ENCODE results near the gene AIFM2.
A peak's percentile ranks its signal among the peaks of the same experiment; 100 is the strongest.

AIFM2 gene

DNA sequence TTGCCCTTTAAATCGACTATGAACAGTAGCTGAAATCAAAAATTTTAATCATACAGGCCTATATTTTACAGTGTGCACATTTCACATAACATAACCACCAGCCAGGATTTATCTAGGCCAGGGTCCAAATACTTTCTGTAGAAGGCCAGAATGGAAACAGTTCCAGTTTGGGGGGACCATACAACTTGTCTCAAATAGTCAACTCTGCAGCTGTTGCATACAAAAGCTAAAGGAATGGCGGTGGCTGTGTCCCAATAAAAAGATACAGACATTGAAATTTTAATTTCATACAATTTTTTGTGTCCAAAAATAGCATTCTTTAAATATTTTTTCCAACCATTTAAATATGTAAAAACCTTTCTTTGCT, 14.6 kb upstream of the AIFM2 start:
- DNase-seq, result no peak
- in situ Hi-C loops (cut with MboI; ENCODE audit: low pct_unique_long_range_greater_than_20kb, low sequenced_read_pairs), result no loop called here

DNA sequence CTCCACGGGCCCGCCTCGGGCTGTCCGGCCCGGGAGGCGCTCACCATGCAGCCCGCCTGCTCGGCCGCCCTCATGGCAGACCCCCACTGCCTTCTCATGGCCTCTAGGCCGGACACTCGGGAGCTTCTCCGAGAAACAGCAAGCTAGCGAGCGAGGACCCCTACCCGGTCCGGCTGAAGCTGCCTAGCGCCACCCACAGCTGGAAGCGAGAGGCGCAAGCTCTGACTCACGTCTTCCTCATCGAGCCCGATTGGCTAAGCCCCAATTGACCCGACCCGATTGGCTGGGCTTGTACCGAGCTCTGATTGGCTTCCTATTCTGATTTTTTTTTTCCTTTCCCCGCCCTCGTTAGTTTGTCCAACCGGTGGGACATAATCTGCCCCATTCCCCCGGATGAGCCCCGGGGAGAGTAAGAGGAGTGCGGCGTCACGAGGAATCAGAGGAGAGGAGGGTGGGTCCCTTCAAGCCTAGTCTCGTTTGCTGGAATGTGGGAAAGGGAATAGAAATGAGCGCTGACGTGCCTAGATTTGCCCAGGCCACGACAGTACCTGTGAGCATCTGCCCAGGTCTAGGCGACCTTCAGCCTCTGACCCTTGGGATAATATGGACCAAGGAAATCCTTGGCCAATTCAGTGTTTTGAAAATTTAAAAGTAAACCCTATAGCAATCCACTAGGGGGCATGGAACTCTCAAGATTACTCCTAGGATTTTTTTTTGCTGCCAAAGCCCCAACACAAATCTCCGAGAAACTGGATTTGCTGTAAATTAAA, 14.0 kb upstream of the AIFM2 start, which contains the start of gene TYSND1:
TYSND1 (minus strand) TSS at position 212 of the 770 bp plus-strand sequence; CDS start at position 98, 114 bp downstream.
- peak; percentile 98 for DNase-seq
- in situ Hi-C loops (cut with MboI; ENCODE audit: low pct_unique_long_range_greater_than_20kb, low sequenced_read_pairs), result no loop called here

DNA sequence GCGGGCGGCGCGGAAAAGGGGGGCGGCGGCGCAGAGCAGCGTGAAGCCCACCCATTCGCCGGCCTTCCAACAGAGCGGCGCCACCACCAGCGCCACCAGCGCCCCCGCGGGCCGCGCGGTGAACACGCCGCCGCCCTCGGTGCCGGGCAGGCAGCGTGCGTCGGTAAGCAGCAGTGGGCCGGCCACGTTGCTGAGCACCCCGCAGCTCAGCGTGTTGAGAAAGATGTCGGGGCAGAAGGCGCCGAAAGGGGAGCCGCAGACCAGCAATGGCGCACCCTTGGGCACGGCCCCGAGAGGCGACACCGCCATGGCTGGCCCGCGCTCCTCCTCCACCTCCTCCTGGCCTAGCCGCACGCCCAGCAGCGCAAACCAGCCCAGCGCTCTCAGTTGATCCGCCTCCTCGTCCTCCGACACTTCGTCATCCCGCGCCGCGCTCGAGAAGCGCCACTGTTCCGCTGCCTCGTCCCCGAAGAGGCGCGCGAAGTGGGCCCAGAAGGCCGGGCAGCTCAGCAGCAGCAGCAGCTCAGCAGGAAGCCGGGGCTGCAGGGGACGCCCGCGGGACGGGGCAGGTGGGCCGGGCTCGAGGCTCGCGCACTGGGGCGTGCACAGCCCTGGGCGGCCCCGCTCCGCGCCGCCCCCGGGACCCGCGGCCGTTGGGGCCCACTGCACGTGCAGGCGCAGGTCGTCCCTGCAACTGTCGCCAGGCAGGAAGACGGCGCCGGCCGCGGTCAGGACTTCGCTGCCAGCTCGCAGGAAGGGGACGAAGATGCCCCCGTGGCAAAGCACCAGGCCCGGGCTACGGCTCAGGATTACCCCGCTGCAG, 13.3 kb upstream of the AIFM2 start:
- in situ Hi-C loops (cut with MboI; ENCODE audit: low pct_unique_long_range_greater_than_20kb, low sequenced_read_pairs), result no loop called here
- DNase-seq, result peak; percentile 84

DNA sequence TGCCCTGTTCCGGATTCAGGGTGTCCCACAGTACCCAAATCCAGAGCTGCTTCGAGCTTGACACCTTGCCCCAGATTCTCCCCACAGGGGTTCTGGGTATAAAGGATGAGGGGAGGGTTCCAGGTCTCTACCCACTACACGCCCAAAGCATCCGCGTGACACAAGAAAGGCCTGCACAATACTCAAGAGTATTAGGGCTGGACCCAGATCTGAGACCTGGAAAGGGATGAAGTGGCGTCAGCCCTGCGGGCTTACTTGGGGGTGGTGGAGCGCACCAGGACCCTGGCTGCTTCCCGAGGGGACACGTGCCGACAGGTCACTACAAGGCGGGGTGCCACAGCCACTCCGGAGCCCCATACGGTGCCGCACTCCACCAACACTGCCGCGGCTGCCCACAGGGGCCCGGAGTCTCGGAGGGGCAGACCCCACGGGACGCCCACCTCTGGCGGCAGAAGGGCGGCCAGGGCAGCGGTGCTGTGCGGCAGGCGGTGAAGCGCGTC, 12.6 kb upstream of the AIFM2 start:
- in situ Hi-C loops (cut with MboI; ENCODE audit: low pct_unique_long_range_greater_than_20kb, low sequenced_read_pairs), result no loop called here
- no peak for DNase-seq

DNA sequence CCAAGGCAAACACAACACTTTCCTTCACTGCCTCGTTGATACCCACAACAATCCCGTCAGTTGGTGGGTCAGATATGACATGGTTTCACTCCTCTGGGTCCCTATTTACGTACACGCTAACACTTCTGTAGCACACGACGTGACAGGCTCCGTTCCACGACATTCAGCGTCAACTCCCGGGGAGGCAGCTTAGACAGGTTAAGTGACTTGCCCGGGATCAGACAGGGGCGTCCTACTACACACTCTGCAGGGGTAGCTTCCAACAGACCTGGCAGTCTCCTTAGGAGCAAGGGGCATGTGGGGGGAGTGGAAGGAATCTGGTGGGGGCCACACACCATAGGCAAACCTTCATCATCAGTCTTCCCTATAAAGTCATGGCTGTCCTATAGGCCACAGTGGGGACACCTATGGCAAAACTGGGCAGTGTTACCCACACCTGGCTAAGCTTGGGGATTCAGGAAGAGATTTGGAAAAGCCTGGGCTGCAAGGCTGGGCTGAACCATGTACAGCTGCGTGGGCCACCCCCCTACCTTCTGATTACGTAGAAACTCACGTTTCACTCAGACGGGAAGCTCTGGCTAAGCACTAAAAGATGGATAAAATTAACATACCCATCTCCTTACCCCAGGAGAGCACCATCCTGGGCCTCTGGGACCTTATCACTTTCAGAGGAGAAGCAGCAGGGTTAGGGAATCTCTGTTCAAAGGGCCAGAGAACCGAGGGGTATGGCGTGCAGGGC, 11.9 kb upstream of the AIFM2 start:
- no peak for DNase-seq
- in situ Hi-C loops (cut with MboI; ENCODE audit: low pct_unique_long_range_greater_than_20kb, low sequenced_read_pairs), result no loop called here

DNA sequence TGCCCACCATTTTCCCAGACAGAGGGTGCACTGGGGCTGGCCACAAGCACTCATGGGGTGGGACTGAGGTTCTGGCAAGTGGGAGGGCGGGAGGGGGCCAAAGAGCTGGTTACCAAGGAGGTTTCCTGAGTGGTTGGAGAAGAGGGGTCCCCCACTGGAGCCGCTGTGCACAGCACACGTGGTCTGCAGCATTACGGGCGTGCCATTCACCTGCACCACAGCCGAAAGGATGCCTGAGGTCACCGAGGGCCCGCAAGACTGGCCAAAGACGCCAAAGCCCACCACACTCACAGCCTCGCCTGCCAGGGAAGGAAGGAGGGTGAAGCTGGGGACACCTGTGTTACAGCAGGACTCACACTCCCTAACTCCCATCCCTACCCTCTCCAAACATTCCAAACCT, 9.9 kb upstream of the AIFM2 start:
- no peak for DNase-seq
- in situ Hi-C loops (cut with MboI; ENCODE audit: low pct_unique_long_range_greater_than_20kb, low sequenced_read_pairs), result no loop called here

DNA sequence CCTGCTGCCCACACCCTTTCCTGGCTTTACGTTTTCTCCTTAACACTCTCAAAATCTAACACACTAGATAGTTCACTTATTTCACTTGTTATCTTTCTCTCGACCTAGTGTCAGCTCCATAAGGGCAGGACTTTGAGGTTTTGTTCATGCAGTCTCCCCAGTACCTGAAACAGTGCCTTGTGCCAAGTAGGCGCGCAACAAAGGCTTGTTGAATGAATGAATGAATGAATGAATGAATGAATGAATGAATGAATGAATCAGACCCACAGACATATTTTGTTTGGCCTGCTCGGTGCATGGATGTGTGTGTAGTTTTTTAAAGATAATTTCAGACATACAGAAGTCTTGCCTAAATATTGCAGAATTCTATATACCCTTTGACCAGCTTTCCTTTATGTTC, 7.7 kb upstream of the AIFM2 start:
- in situ Hi-C loops (cut with MboI; ENCODE audit: low pct_unique_long_range_greater_than_20kb, low sequenced_read_pairs), result no loop called here
- no peak for DNase-seq

DNA sequence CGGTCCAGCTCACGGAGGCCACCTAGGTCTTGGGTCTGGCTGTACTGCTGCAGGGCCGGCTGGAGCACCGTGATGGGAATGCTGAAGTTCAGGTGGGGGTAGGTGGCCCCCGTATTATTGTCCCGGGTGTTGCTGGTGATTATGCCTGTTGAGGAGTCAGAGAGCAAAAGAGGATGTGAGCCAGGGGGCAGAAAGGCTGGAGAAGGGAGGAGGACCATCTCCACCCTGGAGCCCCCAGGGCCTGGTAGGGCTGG, 7.3 kb upstream of the AIFM2 start:
- in situ Hi-C loops (cut with MboI; ENCODE audit: low pct_unique_long_range_greater_than_20kb, low sequenced_read_pairs), result no loop called here

DNA sequence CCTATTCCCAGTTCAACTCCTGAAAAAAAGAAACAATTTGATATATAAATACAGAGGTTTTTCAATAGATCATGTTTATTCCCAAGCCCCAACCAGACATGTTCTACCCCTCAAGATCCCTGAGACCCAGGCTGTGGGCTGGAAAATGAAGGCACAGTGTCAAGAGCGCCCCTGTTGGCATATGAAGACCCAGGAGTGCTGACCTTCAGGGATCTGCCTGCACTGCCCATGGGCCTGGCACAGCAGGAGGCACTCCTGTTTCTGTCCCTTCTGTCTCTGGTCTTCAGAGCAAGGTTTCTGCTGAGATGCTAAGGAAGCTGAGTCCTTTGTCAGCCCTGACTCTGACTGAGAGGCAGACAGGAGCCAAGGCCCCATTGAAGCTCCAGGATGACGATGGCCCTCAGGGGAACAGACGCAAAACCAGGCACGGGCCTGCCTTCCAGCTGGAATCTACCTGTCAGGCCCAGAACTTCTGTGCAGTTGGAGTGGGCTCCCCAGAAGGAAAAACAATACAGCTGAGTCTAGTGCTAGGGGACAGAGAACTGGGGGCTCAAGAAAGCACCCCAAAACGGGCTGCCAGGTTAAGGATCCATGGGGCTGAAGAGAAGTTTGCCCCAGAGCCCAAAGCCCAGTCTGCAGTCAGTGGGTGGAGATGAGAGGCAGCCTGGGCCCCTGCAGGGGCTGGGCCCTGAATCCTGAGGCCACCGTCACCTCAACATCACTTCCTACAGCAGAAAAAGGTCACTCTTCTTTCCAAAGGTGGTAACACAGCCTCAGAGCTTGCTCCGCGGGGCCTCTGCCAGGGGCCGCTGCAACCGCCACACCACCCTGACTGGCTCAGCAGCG, 6.7 kb upstream of the AIFM2 start:
- in situ Hi-C loops (cut with MboI; ENCODE audit: low pct_unique_long_range_greater_than_20kb, low sequenced_read_pairs), result no loop called here
- no peak for DNase-seq

More for the DNA sequence above, 7.3 kb upstream of the AIFM2 start:
- DNase-seq, result no peak

DNA sequence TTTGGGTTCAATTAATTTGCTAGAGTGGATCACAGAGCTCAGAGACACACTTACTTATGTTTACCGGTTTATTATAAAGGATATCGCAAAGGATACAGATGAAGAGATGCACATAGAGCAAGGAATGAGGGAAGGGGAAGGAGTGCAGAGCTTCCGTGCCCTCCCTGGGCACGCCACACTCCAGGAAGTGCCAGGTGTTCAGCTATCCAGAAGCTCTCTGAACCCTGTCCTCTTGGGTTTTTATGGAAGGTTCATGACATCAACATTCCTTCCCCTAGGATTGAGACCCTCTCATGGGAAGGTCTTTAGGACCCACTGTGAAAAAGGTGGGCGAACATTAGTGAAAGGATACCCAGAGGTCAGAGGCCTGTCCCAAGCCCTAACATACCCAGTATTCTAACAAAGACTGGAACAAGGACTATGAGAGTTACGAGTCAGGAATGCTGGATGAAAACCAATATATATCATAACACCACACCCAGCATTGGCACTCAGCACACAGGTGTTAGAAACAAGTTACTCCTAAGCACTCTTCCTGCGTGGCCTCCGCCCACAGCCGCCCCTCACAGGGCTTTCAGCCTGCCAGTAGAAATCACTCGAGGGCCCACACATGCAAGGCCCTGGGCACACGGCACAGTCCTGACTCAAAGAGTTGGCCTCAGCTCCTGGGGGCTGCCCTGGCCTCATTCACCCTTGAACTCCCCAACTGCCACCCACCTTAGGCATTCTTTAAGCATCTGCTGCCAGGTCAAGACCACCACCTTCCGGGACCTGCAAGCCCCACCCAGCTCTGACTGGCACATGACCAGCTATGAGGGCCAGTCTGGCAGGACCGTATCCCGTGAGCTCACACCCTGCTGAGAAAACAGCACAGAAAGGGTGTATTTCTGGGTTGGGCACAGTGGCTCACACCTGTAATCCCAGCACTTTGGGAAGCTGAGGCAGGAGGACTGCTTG, 5.6 kb upstream of the AIFM2 start:
- no peak for DNase-seq
- in situ Hi-C loops (cut with MboI; ENCODE audit: low pct_unique_long_range_greater_than_20kb, low sequenced_read_pairs), result no loop called here

DNA sequence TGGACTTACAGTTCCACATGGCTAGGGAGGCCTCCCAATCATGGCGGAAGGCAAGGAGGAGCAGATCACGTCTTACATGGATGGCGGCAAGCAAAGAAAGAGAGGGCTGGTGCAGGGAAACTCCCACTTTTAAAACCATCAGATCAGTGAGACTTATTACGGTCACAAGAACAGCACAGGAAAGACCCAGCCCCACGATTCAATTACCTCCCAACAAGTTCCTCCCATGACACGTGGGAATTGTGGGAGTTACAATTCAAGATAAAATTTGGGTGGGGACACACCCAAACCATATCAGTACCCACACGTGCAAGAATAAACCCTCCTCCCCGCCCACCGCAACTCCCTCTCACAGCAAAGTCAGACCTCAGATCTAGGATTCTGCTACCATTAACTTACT, 4.5 kb upstream of the AIFM2 start:
- no peak for DNase-seq
- in situ Hi-C loops (cut with MboI; ENCODE audit: low pct_unique_long_range_greater_than_20kb, low sequenced_read_pairs), result no loop called here

DNA sequence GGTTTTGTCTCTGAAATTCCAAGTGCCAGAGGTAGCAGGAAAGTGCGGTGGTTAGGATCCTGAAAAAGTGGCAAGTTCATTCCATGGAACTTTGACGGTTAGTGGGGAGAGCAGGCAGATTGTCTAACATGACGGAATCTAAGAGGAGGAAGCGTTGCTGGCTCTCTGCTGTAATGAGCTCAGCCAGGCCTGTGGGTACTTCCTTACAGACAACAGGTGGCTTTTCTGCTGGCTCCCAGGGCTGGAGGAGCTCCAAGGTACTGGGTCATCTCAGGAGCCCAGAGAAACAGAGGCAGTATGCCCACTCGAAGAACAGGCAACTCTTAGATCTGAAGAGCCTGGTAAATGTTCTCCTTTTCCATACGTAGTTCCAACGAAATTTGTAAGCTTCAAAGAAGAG, 3.1 kb upstream of the AIFM2 start:
- in situ Hi-C loops (cut with MboI; ENCODE audit: low pct_unique_long_range_greater_than_20kb, low sequenced_read_pairs), result no loop called here
- DNase-seq, result no peak

DNA sequence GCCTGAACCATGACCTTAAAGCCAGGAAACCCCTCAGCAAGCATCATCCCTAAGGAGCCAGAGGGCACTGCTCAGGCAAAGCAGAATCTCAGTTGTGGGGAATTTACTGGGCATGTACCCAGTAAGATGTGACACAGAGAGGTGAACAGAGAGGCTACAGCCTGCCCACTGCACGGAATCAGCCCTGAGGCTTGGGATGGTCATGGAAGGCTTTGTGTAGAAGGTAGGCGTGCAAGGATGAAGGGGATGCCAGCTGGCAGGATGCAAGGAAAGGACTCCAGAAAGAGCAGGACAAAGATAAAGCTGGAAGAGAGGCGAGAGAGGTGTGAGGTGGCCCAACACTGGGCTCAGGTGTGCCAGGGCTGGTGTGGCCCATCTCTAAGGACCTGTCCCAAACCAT, 2.4 kb upstream of the AIFM2 start:
- no peak for DNase-seq
- in situ Hi-C loops (cut with MboI; ENCODE audit: low pct_unique_long_range_greater_than_20kb, low sequenced_read_pairs), result no loop called here

DNA sequence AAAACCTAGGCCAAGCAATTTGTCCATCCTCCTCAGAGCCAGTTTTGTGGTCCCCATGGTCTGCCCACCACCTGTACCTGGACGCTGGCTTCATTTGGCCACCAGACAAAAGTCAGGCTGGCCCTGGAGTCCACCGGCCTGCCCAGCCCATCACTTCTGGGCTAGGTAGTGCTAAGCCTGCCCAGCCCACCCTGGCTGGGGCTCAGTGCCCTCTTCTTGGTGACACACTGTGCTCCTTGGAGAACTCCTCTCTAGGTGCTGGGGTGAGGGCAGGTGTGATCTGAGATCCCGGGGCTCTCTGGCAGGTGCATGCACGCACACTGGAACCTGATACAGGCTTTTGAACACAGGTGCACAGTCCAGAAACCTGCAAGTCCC, 1.1 kb downstream of the AIFM2 start:
- in situ Hi-C loops (cut with MboI; ENCODE audit: low pct_unique_long_range_greater_than_20kb, low sequenced_read_pairs), result no loop called here
- DNase-seq, result no peak

DNA sequence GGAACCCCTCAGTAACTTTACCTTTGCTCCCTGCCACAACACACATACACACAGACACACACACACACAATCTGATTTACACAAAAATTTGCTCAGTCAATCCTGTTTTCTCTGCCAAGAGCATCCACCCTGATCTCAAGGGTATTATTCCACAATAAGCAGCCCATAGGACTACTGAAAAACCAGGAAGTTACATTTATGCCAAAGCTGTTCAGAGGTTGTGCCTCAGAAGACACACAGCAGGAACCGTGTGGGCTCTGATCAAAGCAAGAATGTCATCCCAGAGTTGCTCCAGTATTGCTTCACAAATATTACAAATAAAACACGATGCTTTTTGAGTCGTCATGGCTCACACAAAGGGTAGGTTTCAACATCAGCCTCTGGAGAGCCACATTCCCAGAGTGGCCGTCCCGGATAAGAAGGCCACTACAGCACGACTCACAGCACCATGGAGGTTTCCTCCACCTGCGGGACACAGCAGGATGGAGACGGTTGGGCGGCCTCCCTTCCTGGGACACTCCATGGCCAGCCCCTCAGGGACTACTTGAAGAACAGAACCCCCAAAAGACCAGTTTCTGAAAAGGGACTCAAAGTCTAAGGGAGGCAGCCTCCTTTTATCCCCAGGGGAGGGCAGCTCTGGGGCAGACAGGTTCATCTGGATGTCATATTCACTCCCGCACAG, 1.6 kb downstream of the AIFM2 start:
- no peak for DNase-seq
- in situ Hi-C loops (cut with MboI; ENCODE audit: low pct_unique_long_range_greater_than_20kb, low sequenced_read_pairs), result no loop called here

DNA sequence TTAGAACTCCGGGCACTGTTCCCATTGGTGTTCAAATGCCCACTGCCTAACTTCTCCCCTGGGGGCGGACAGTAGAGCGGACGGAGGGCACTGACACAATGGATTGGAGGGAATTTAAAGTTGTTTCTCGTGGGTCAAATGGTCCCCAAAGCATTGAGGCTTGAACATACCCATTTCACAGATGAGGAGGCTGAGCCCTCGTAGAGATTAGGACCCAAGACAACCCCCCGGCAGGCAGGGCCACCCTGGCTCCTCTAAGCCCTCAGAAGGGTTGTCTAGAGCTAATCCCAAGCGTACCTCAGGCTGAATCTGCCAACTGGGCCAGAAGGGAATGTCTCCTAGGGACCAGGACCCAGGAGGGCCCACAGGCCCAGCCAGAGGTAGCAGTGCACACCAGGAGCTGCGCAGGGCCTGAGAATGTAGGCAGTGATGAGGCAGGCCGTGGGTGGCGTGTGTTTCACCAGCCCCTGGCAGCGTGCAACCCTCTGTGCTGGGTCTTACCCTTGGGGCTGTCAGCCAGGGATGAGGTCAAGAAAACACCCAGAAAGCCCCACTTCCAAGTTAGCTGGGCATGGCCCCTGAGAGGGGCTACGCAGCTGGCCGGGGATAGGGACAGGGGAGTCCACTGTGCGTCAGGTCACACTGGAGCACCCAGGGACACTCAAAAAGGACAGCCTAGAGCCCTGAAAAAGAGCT, 5.8 kb downstream of the AIFM2 start:
- DNase-seq, result no peak
- in situ Hi-C loops (cut with MboI; ENCODE audit: low pct_unique_long_range_greater_than_20kb, low sequenced_read_pairs), result no loop called here

DNA sequence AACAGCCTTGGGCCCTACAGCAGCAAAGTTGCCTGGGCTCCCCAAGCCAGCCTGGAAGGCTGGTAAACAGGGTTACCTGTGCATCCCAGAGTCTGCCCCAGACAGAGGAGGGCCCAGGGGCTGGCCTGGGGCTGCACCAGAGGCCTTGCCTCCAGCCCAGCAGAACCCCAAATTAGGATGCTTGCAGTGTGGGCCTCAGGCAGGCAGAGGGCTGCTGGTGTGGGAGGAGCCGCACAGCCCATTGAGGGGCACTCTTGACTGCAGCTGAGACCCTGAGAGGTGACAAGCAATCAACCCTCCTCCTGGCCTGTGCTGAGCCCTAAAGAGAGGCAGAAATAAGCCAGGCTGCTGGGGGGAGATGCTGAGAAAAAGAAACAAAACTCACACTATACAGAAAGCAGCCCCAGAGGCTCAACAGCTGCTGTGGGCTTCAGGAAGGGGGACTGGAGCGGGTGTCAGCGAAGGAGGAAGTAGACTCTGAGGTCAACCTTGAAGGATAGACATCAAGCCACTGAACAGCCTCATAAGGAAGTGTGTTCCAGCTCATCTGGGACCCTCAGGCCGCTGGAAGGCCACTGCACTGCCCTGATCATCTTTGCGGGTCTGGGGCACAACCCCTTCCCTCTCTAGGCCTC, 6.6 kb downstream of the AIFM2 start:
- DNase-seq, result peak; percentile 78
- in situ Hi-C loops (cut with MboI; ENCODE audit: low pct_unique_long_range_greater_than_20kb, low sequenced_read_pairs), result no loop called here
